Adrenal gland (tissue), 5 donors: Measurements from ENCODE around the gene CDH2.

Source experiments
- CTCF ChIP-seq, 6 experiments: fragments of 450-650 bp in 4 of 6; fragments of 200-600 bp in 2 of 6; sonication (generic) in 1 of 6; IDR thresholded peaks; 1 replicate in 5 of 6; 2 replicates in 1 of 6; pipeline versions ENCODE4 v1.5.1 to v1.8.0; 2016 to 2021; ENCODE audit warnings: antibody characterized with exemption in 6 of 6, mild to moderate bottlenecking in 2 of 6, moderate library complexity in 1 of 6
- POLR2A ChIP-seq, 2 donors: fragments of 450-650 bp; IDR thresholded peaks; one replicate each; pipeline ENCODE4 v1.6.1; 2017; ENCODE audit warnings: antibody characterized with exemption in 2 of 2, mild to moderate bottlenecking in 2 of 2, moderate library complexity in 1 of 2
- donor health status: DM: no; HTN: no; CAD: no.

GRCh38 chr18:28149810-28150420 is 27.0 kb downstream of the CDH2 start:
- no peak for TF ChIP-seq POLR2A (IDR thresholded peaks at IDR 0.05)
- TF ChIP-seq CTCF (IDR thresholded peaks at IDR 0.05) = no peak
